NCI-H1436 (cell line): ENCODE measurements around the gene ARL2.
"Not testable (repeated sequence)": the region's sequence is repeated elsewhere in the genome, so short reads cannot be mapped to it uniquely, and the experiment has no call there.

ENCODE experiments used
- DNase-seq: peaks from one replicate; lab custom pipeline; 2025; lab: John Stamatoyannopoulos, UW

The ARL2 gene

GRCh38 chr11:65008016-65008415 is 5.9 kb upstream of the ARL2 start:
- no peak for DNase-seq

GRCh38 chr11:65008873-65009272 is 5.1 kb upstream of the ARL2 start:
- DNase-seq: no peak

DNA sequence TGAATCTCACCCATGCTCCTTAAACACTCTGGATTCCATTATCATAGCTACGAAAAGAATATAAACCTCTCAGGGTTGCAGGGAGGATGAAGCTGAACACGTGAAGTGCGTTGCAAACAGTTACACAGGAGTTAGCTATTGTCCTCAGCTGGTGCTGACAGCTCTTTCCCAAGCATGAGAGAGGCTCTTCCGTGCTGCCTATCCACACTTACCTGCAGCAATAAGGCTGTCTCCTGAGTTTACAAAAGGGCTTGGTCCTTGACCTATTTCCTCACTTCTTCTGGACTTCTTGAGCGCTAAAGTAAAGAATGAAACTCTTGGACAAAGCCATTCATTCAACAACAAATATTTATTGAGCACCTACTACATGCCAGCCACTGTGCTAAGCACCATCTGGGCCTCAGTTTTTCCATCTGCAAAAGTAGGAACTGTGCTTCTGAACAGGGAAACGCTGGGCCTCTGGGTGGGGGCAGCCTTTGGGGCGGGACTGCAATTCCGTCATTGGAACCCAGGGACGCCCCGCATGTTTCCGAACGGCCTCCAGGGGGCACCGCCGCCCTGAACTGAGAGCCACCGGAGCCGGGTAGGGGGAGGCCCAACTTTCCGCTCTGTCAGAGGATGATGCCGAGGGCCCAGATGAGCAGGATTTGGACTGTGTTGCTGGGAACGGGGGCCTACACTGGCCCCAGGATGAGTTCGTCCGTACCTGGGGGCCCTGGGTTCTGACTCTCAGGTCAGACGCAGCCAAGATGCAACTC is 651 bp upstream of the ARL2 start:
- DNase-seq: peak; percentile 87

DNA sequence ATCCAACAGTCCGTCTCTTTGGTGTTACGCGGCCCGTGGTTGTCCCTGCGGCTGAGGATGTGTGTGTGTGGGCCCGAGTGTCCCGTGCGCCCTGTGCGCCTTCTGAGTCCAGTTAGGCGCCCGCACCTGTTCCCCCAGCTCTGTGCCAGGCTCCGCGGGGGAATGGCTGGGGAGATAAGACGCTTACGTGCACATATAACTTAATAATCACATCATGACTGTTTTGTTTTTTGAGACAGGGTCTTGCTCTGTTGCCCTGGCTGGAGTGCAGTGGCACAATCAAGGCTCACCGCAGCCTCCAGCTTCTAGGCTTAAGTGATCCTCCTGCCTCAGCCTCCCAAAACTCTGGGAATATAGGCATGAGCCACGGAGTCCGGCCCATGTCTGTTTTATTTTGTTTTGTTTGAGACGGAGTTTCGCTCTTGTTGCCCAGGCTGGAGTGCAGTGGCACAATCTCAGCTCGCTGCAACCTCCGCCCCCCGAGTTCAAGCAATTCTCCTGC is 817 bp downstream of the ARL2 start:
- DNase-seq: no peak

- no peak for DNase-seq
Measured at GRCh38 chr11:65016705-65017104, 2.7 kb downstream of the ARL2 start.

DNA sequence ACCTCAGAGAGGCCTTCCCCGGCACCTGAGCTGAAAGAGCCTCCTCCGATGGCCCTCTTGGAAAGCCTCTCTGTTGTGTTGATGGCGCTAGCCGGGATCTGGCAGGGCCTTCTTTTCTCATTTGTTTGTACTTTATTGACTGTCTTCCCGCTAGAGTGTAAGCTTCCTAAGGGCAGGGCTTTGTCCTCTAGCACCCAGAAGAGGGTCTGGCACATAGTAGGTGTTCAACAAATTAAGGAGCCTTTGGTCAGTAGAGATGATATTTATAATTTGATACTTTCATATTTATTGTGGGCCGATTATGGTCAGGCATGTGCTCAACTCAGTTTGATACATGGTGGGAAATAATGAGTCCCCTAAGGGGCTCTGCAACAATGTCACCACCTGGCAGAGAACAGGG is 4.0 kb downstream of the ARL2 start:
- no peak for DNase-seq

DNA sequence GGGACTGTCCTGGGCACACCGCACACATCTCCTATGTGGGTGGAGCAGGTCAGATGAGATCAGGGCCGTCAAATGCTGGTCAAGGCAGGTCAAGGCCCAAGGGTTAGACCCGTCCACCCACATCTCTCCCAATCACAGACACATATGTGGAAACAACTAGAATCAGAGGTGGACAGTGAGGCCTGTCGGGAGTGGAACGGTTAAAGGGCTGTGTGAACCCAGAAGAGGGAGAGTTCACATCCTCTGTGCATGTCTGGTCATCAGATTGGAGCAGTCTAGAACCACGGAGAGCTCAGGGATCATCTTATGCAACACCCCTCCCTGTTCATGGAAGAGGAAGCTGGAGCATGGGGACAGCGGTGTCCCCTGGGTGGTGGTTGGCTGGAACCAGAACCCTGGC is 5.9 kb downstream of the ARL2 start:
- DNase-seq: no peak

DNA sequence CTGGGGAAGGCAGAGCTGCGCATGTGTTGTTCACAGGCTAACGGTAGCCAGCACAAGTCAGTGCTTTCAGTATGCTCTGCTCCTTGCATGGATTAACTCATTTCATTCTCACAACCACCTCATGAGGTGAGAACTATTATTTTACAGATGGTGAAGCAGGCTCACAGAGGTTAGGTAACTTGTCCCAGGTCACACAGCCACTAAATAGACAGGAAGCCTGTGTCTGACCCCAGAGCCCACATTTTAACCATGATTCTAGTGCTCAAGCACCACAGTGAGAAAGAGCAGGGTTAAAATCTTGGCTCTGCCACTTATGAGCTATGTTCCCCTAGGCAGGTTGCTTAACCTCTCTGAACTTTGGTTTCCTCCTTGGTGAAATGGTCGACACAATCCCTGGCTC is 7.0 kb downstream of the ARL2 start:
- no peak for DNase-seq

- DNase-seq: no peak
Measured at GRCh38 chr11:65021509-65021908, 7.5 kb downstream of the ARL2 start.

DNA sequence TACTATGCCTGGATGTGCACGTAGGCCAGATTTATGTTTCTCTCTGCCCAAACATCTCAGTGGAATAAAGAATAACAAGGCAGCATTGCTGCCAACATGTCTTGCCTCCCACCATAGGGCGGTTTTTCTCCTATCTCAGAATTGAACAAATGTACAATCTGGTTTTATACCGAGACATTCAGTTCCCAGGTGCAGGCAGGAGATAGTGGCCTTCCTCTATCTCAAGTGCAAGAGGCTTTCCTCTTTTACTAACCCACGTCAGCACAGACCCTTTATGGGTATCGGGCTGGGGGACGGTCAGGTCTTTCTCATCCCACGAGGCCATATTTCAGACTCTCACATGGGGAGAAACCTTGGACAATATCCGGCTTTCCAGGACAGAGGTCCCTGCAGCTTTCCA is 9.5 kb downstream of the ARL2 start:
- not testable (repeated sequence) for DNase-seq

DNA sequence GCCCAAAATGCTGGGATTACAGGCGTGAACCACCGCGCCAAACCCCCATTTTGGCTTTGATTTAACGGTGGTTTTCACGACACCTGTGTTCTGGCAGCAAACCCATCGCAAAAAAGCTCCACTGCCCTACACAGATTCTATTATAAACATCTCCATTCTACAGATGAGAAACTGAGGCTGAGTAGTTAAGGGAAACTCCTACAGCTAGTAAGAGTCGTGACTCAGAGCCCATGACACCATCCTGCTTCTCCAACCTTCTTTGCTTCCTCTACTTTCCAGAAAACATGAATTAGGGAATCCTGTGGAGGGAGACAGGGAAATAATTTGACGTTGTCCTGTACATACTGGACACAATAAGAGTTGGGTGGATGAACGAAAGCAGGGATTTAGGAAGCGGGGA is 12.8 kb downstream of the ARL2 start:
- no peak for DNase-seq

DNA sequence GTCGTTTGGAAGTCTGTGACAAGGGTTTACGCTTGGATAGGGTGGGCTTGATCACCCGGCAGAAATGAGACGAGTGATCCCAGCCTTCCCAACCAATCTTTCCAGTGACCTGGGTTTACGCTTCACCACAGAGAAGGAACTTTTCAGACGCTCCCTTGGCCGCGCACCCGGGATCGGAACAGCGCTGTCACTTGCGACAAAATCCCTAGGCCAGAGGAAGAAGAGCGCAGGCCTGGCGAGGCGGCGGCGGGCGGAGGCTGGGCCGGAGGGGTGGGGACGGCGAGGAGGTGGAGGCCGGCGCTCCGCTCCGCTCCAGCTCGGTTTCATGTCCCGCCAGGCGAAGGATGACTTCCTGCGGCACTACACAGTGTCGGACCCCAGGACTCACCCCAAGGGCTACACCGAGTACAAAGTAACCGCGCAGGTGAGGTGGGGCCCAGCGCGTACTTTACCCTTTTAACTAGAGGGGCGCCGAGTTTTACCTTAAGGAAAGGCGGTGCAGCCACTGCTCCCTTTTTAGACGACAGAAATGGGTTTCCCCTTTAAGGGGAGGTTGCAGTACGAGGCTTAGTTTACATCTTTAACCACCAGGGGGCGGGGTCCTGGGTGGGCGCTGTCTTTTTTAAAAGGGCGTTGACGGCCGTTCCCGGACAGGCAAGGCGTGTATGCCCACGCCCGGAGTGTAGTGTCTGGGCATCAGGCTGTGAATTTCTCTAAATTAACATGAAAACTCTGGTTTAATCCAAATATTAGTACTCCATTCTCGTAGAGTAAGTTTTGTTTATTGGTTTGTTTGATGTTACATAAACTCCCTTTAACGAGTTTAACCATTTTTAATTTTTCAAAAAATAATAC is 13.5 kb downstream of the ARL2 start, which contains the start of gene SNX15:
TSS of gene SNX15 (plus strand) at position 227 of the 855 bp plus-strand sequence. CDS start at position 326, 99 bp downstream.
- peak; percentile 97 for DNase-seq

- no peak for DNase-seq
Measured at GRCh38 chr11:65032216-65032615, 18.3 kb downstream of the ARL2 start.

DNA sequence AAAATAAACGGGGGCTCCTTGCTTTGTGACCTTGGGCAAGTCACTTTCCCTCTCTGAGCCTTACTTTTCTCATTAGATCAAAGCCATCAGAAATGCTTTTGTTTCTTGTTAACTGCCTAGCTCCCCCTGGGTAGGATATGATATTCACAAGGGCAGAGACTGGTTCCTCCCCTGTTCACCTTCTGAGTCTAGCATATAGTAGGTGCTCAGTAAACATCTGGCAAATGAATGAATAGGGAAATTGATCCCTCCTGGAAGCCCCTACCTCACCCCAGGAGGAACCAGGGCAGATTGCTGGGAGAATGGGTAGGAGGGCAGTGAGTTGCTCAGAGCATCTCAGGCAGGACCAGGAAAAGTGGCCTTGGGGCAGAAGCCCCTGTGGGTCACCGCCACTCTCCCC is 20.5 kb downstream of the ARL2 start:
- DNase-seq: no peak

- DNase-seq: no peak
Measured at GRCh38 chr11:65035579-65035978, 21.6 kb downstream of the ARL2 start.

DNA sequence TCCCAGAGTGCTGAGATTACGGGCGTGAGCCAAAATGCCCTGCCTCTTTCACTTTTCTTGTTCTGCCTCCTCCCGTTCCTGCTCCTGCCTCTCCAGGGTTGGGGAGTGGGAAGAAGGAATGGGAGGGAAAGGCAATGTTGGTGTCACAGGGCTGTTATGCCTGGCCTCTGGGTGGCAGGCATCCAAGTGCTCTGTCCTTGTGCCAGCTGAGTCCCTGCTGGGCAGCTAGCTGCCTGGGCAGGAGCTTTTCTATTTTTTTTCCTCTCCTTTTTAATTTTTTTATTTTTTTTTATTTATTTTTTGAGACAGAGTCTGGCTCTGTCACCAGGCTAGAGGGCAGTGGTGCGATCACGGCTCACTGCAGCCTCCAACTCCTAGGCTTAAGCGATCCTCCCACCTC is 23.0 kb downstream of the ARL2 start:
- DNase-seq: no peak

- DNase-seq: no peak
Measured at GRCh38 chr11:65040520-65040846, 26.5 kb downstream of the ARL2 start.

GRCh38 chr11:65040847-65041622 is 27.1 kb downstream of the ARL2 start, which contains the start of gene SAC3D1:
SAC3D1 (plus strand) TSS chr11:65041210; CDS start chr11:65041293, 83 bp downstream.
- DNase-seq: peak; percentile 93

DNA sequence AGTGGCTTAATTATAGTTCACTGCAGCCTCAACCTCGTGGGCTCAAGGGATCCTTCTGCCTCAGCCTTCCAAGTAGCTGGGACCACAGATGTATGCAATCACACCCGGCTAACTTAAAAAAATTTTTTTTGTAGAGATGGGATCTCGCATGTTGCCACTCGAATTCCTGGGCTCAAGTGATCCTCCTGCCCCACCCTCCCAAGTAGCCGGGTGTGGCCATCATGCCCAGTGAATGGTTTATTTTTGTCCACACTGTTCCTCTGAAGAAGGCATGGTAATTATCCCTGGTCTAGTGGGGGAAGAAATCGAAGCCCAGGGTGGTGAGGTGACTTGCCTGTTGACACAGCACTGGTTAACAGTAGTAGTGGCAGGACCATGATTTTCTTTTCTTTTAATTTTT is 28.9 kb downstream of the ARL2 start:
- no peak for DNase-seq

- no peak for DNase-seq
Measured at GRCh38 chr11:65043881-65044501, 30.0 kb downstream of the ARL2 start.

DNA sequence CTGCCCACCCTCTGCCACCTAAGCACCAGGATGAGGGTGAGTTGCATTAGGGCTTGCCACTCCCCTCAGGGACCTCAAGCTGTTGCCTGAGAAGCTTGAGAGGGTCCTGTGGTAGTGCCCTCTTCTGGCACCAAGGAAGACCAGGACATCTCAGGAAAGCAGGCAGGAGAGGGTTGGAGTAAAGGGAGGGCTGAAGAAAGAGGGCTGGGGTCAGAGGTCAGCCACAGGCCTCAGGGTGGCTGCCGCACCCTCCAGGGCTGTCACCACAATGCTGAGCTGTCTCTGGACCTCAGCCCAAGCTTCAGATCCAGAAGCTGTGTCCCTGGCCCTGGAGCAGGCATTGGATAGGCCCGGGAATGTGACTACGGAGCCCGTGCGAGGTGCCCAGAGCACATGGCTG is 31.1 kb downstream of the ARL2 start:
- no peak for DNase-seq

DNA sequence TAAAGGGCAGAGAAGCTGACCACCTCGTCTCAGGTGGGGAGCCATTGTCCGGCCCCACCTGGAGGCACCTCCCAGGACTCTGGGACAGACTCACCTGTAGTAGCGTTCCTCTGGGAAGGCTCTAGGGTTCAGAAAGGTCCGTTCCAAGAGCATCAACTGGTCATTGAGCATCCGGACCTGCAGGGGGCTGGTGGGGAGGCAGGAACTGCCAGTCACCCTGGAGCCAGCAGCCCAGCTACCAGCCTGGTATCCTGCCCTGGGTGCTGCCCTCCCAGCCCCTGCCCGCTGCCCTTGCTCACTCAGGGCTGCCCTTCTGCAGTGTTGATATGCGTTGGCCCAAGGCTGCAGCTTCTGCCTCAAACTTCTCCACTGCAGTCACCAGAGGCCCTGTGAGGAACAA is 31.8 kb downstream of the ARL2 start:
- no peak for DNase-seq
